Urinary bladder (tissue), 4 donors: ENCODE results near the gene RNFT2. TPM values are rescaled to one million over a fixed set of nuclear protein-coding genes. Genes with fewer than 3 reads are reported as not detected.

Source experiments
- DNase-seq: peaks from one replicate; pipeline ENCODE4 v3.0.0-alpha.2; 2015; ENCODE audit errors: extremely low spot score
- H3K27ac ChIP-seq: one replicate; pipeline ENCODE4 v1.5.1; 2013; ENCODE audit warnings: low read depth, mild to moderate bottlenecking, moderate library complexity
- H3K36me3 ChIP-seq: one replicate; pipeline ENCODE4 v1.6.1; 2013; ENCODE audit warnings: mild to moderate bottlenecking, moderate library complexity; ENCODE audit not compliant: insufficient read depth
- H3K4me1 ChIP-seq: one replicate; pipeline ENCODE4 v1.6.1; 2013; ENCODE audit warnings: mild to moderate bottlenecking, moderate library complexity; ENCODE audit not compliant: insufficient read depth
- H3K4me3 ChIP-seq: one replicate; pipeline ENCODE4 v1.5.1; 2013; ENCODE audit warnings: low read depth, low read length
- WGBS: extraction: QIAGEN DNeasy Blood & Tissue Kit; methylation state at CpG from one replicate; pipeline ENCODE4 v1.1.7; 2013; 5-methylcytosine and 5-hydroxymethylcytosine counted together
- polyA plus RNA-seq: library from polyadenylated mRNA; stranded (reverse); fragments of 200-250 nt; gene quantifications from one replicate; pipeline ENCODE4 v1.2.3, GENCODE V29; 2013
- small RNA-seq: library from RNA; depleted of rRNA; stranded (forward); fragments of <200 nt; gene quantifications from one replicate; pipeline ENCODE3, GENCODE V24; 2014
- total RNA-seq: library from RNA; depleted of rRNA; stranded (reverse); fragments of >200 nt; gene quantifications from one replicate; pipeline ENCODE4 v1.2.3, GENCODE V29; 2014
- donor health status: healthy with polysubstance abuse.
- donor health status: healthy.

RNFT2 gene
- total and polyA plus RNA-seq, 2 donors = 0.35 to 1.1 TPM

DNA sequence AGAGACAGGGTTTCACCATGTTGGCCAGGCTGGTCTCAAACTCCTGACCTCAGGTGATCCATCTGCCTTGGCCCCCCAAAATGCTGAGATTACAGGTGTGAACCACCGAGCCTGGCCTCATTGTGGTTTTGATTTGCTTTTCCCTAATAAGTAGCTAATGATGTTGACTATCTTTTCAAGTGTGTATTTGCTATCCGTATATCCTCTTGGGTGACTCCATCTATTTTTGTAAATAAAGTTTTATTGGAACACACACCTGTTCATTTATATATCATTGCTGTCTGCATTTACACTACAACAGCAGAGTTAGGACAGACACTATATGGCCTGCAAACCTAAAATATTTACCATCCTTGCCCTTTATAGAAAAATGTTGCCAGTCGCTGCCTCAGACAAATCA is 156.8 kb downstream of the RNFT2 start:
- H3K4me3 ChIP-seq = no peak overlapping the region
- no peak for DNase-seq
- no peaks in the 10 kb centered on the region for H3K36me3 ChIP-seq
- no peaks in the 10 kb centered on the region for H3K4me1 ChIP-seq
- WGBS = 85% methylated on average over 3 of the region's 3 CpGs
- no peak overlapping the region for H3K27ac ChIP-seq

DNA sequence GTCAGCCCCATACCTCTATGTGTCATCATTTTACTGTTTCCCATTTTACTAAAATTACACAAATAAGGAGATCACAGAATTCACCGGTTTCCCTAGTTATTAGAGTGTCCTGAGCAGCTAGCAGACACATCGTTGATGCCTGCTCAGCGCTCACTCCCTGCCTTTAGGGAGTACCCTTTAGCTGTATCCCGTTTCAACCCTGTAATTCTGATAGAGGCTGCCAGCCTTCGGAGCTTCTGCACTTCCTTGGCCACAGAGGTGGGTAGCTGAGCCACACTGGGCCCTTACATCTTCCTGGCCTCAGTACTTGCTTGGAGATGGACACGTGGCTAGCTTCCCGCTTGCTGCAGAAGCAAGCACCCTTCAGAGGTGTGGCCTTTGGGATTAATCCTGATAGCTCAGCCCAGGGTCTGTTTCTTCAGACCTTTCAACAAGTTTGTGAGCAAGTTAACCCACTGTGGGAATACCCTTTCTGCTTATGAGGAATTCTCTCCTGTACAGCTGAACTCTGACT is 158.4 kb downstream of the RNFT2 start:
- no peak overlapping the region for H3K4me3 ChIP-seq
- no peaks in the 10 kb centered on the region for H3K36me3 ChIP-seq
- no peak overlapping the region for H3K27ac ChIP-seq
- WGBS = 56% methylated on average over 7 of the region's 7 CpGs
- H3K4me1 ChIP-seq = no peaks in the 10 kb centered on the region
- no peak for DNase-seq

DNA sequence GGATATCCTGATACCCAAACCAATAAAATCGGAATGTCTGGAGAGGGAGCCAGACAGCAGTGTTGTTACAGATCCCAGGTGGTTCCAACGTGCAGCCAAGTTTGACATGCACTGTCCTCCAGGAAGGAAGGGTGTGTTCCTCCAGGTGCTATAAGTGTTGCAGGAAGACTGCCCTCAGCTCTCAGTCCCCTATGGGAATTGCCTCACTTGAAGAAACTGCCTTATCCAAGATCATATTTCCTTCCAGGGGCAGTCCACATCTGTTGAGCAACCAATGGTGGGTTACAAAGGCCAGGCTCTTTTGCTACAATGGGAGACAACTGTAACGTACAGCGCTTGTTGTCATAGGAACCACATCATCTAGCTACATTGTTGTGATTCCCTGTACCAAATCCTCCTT is 159.4 kb downstream of the RNFT2 start:
- WGBS = 58% methylated on average over 4 of the region's 4 CpGs
- no peak for DNase-seq

DNA sequence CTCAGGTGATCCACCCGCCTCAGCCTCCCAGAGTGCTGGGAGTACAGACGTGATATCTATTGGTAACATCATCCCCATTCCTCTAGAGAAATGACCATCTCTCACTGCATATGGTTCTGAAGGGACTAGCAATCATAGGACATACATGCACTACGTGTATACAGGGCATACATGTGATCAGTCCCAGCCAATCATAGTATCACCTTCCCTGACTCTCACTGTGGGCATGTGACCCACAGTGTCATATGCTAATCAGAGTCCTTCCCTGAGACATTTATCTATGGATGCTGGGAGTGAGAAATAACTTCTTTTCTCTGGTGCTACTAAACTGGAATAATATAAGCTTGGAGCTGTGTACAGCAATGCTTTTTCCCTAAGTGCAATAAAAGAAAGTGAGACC is 160.6 kb downstream of the RNFT2 start:
- no peaks in the 10 kb centered on the region for H3K36me3 ChIP-seq
- 60% methylated on average over 3 of the region's 3 CpGs for WGBS
- H3K4me3 ChIP-seq = no peak overlapping the region
- no peaks in the 10 kb centered on the region for H3K4me1 ChIP-seq
- DNase-seq = no peak
- no peak overlapping the region for H3K27ac ChIP-seq

More for the DNA sequence above, 159.4 kb downstream of the RNFT2 start:
- Histone ChIP-seq H3K27ac (no peak overlapping the region), H3K4me1 (no peaks in the 10 kb centered on the region), H3K4me3 (no peak overlapping the region), H3K36me3 (no peaks in the 10 kb centered on the region)

DNA sequence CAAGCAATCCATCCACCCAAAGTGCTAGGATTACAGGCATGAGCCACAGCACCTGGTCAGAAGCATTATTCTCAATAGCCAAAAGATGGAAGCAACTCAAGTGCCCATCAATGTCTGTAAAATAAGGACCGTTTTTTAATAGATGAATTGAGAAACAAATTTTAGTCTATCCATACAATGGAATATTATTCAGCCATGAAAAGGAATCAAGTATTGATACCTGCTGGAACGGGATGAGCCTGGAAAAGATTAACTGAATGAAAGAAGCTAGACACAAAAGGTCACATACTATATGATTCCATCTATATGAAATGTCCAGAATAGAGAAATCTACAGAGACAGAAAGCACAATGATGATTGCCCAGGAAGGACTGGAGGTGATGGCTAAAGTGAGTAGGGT is 163.5 kb downstream of the RNFT2 start:
- Histone ChIP-seq H3K4me3 (no peak overlapping the region), H3K36me3 (no peaks in the 10 kb centered on the region), H3K4me1 (no peaks in the 10 kb centered on the region), H3K27ac (no peak overlapping the region)
- no peak for DNase-seq
- WGBS = 82% methylated on average over 2 of the region's 2 CpGs

Small RNAs within 50 kb of the gene (small RNA-seq; reads per million reads assigned to genes)
- not detected for gene RNU6-558P

Other genes starting within 250 kb of the RNFT2 start
- not detected for gene MAP1LC3B2, start 178.9 kb upstream of the RNFT2 start, total RNA-seq
- gene MAP1LC3B2, start 178.9 kb upstream of the RNFT2 start, polyA plus RNA-seq = 3.0 TPM
- gene SPRING1, start 246 bp upstream of the RNFT2 start, total RNA-seq = 12.6 TPM
- 10.7 TPM for gene SPRING1, start 246 bp upstream of the RNFT2 start, polyA plus RNA-seq
- 0.53 TPM for gene HRK, start 143.1 kb downstream of the RNFT2 start, total RNA-seq
- 0.05 TPM for gene HRK, start 143.1 kb downstream of the RNFT2 start, polyA plus RNA-seq
- 15.6 TPM for gene FBXW8, start 172.6 kb downstream of the RNFT2 start, total RNA-seq
- 8.6 TPM for gene FBXW8, start 172.6 kb downstream of the RNFT2 start, polyA plus RNA-seq